SK-N-SH treated with all-trans-retinoic acid at 6 μM for 48 hours (cell line): ENCODE data around the gene CYP39A1.

Experiments
- ATAC-seq: fragments of 200-7000 bp; cut with Tn5 transposase; 3 replicates; pipeline ENCODE4 v1.9.1; 2020; ENCODE audit warnings: mild to moderate bottlenecking, moderate library complexity
- ARNTL ChIP-seq: fragments of 450-650 bp; formaldehyde crosslinking; IDR thresholded peaks from 2 replicates; pipeline ENCODE4 v1.5.0; 2020; ENCODE audit warnings: low read depth, mild to moderate bottlenecking, moderate library complexity, borderline replicate concordance
- BACH2 ChIP-seq: fragments of 250-450 bp; sonication (Bioruptor Pico); IDR thresholded peaks from 2 replicates; pipeline ENCODE4 v1.9.0; 2021; ENCODE audit warnings: mild to moderate bottlenecking, borderline replicate concordance
- CREB5 ChIP-seq: fragments of 250-450 bp; sonication (Bioruptor Pico); IDR thresholded peaks from 2 replicates; pipeline ENCODE4 v1.5.1; 2020; ENCODE audit warnings: low read depth, mild to moderate bottlenecking, moderate library complexity
- CSDC2 ChIP-seq: fragments of 250-450 bp; sonication (Bioruptor Pico); IDR thresholded peaks from 2 replicates; pipeline ENCODE4 v1.5.0; 2020; ENCODE audit warnings: mild to moderate bottlenecking, moderate library complexity
- CSRNP3 ChIP-seq: fragments of 250-450 bp; sonication (Bioruptor Pico); IDR thresholded peaks from 2 replicates; pipeline ENCODE4 v1.5.1; 2021; ENCODE audit warnings: mild to moderate bottlenecking, moderate library complexity
- ESRRG ChIP-seq: fragments of 250-450 bp; sonication (Bioruptor Pico); IDR thresholded peaks from 2 replicates; pipeline ENCODE4 v1.6.1; 2021; ENCODE audit warnings: mild to moderate bottlenecking
- GLIS3 ChIP-seq: fragments of 250-450 bp; sonication (Bioruptor Pico); IDR thresholded peaks from 2 replicates; pipeline ENCODE4 v1.5.0; 2020; ENCODE audit warnings: mild to moderate bottlenecking, moderate library complexity
- ISL1 ChIP-seq: fragments of 250-450 bp; sonication (Bioruptor Pico); IDR thresholded peaks from 2 replicates; pipeline ENCODE4 v2.1.2; 2022; ENCODE audit warnings: mild to moderate bottlenecking, moderate library complexity
- OSR1 ChIP-seq: fragments of 250-450 bp; sonication (Bioruptor Pico); IDR thresholded peaks from 2 replicates; pipeline ENCODE4 v1.8.0; 2022; ENCODE audit warnings: moderate library complexity, mild to moderate bottlenecking, inconsistent platforms
- PATZ1 ChIP-seq: fragments of 250-450 bp; sonication (Bioruptor Pico); IDR thresholded peaks from 2 replicates; pipeline ENCODE4 v1.8.0; 2020; ENCODE audit warnings: mild to moderate bottlenecking, moderate library complexity, borderline replicate concordance
- POU6F1 ChIP-seq: fragments of 250-450 bp; sonication (Bioruptor Pico); IDR thresholded peaks from 2 replicates; pipeline ENCODE4 v1.8.0; 2021; ENCODE audit warnings: low read depth, mild to moderate bottlenecking, moderate library complexity, borderline replicate concordance
- PPARA ChIP-seq: fragments of 250-450 bp; sonication (Bioruptor Pico); IDR thresholded peaks from 2 replicates; pipeline ENCODE4 v1.5.0; 2020; ENCODE audit warnings: mild to moderate bottlenecking, borderline replicate concordance
- RARB ChIP-seq: fragments of 250-450 bp; sonication (Bioruptor Pico); IDR thresholded peaks from 2 replicates; pipeline ENCODE4 v1.8.0; 2021; ENCODE audit warnings: mild to moderate bottlenecking, moderate library complexity
- SNAI2 ChIP-seq: fragments of 250-450 bp; sonication (Bioruptor Pico); IDR thresholded peaks from 2 replicates; pipeline ENCODE4 v1.5.0; 2020; ENCODE audit warnings: mild to moderate bottlenecking, moderate library complexity
- TOX ChIP-seq: fragments of 250-450 bp; sonication (Bioruptor Pico); IDR thresholded peaks from 2 replicates; pipeline ENCODE4 v1.8.0; 2021; ENCODE audit warnings: mild to moderate bottlenecking, moderate library complexity, borderline replicate concordance
- TSHZ2 ChIP-seq: fragments of 250-450 bp; sonication (Bioruptor Pico); IDR thresholded peaks from 2 replicates; pipeline ENCODE4 v1.5.0; 2020; ENCODE audit warnings: mild to moderate bottlenecking, moderate library complexity
- ZC3H10 ChIP-seq: fragments of 250-450 bp; sonication (Bioruptor Pico); IDR thresholded peaks from 2 replicates; pipeline ENCODE4 v1.5.1; 2021; ENCODE audit warnings: mild to moderate bottlenecking, moderate library complexity
- ZFP3 ChIP-seq: fragments of 250-450 bp; sonication (Bioruptor Pico); IDR thresholded peaks from 2 replicates; pipeline ENCODE4 v1.5.0; 2020; ENCODE audit warnings: mild to moderate bottlenecking, moderate library complexity
- ZNF565 ChIP-seq: fragments of 450-650 bp; formaldehyde crosslinking; conservative IDR thresholded peaks from 2 replicates; pipeline ENCODE4 v1.5.0; 2020; ENCODE audit warnings: low read depth, mild to moderate bottlenecking, moderate library complexity
- ZNF70 ChIP-seq: fragments of 450-650 bp; formaldehyde crosslinking; IDR thresholded peaks from 2 replicates; pipeline ENCODE4 v1.5.0; 2020; ENCODE audit warnings: mild to moderate bottlenecking, moderate library complexity
- ZNF8 ChIP-seq: fragments of 450-650 bp; formaldehyde crosslinking; IDR thresholded peaks from 2 replicates; pipeline ENCODE4 v1.5.0; 2020; ENCODE audit warnings: mild to moderate bottlenecking, moderate library complexity

CYP39A1 gene

GRCh38 chr6:46688966-46689335 lies 36.3 kb upstream of the CYP39A1 start:
- no peak for TF ChIP-seq TSHZ2
- no peak for TF ChIP-seq POU6F1
- no peak for TF ChIP-seq PPARA (CRISPR knock-in tag)
- TF ChIP-seq RARB (CRISPR knock-in tag), result no peak
- TF ChIP-seq TOX, result no peak
- TF ChIP-seq ZNF8 (CRISPR knock-in tag), result no peak
- no peak for TF ChIP-seq ZC3H10
- no peak for TF ChIP-seq SNAI2 (CRISPR knock-in tag)
- ATAC-seq, result no peak

- no peak for TF ChIP-seq PATZ1 (CRISPR knock-in tag)
- no peak for TF ChIP-seq ESRRG (CRISPR knock-in tag)
- no peak for TF ChIP-seq GLIS3 (CRISPR knock-in tag)
- TF ChIP-seq ZFP3 (CRISPR knock-in tag), result no peak
- no peak for TF ChIP-seq TOX
- TF ChIP-seq ZC3H10, result no peak
- no peak for TF ChIP-seq ISL1
- no peak for TF ChIP-seq CREB5 (CRISPR knock-in tag)
- no peak for TF ChIP-seq PPARA (CRISPR knock-in tag)
- no peak for TF ChIP-seq SNAI2 (CRISPR knock-in tag)
- no peak for ATAC-seq
These were observed 35.7 kb upstream of the CYP39A1 start for GRCh38 chr6:46688117-46688965.

- TF ChIP-seq CSDC2 (CRISPR knock-in tag) (no peak), POU6F1 (no peak), ZNF70 (CRISPR knock-in tag) (no peak), ZNF565 (CRISPR knock-in tag) (no peak), OSR1 (no peak), TOX (no peak), BACH2 (no peak), ISL1 (no peak), CSRNP3 (CRISPR knock-in tag) (no peak), ARNTL (CRISPR knock-in tag) (no peak), SNAI2 (CRISPR knock-in tag) (no peak), ESRRG (CRISPR knock-in tag) (no peak), TSHZ2 (no peak), ZFP3 (CRISPR knock-in tag) (no peak), PPARA (CRISPR knock-in tag) (no peak)
- TF ChIP-seq, all 23 proteins: peak for 0
- no peak for ATAC-seq
These were observed 35.0 kb upstream of the CYP39A1 start, which contains the start of gene TDRD6 for GRCh38 chr6:46687619-46688097. TSS of gene TDRD6 (plus strand) at chr6:46687885. CDS start at chr6:46688129, 244 bp downstream.
